A549 (cell line): Measurements from ENCODE around the gene TSPAN33.

ENCODE experiments used
- BHLHE40 ChIP-seq: IDR thresholded peaks from 2 replicates; pipeline ENCODE4 v1.6.1; 2012; ENCODE audit warnings: low read depth, low read length, inconsistent platforms
- CBX2 ChIP-seq: fragments of 200-600 bp; sonication (generic); IDR thresholded peaks from 2 replicates; pipeline ENCODE4 v1.6.1; 2016; ENCODE audit warnings: low read depth, mild to moderate bottlenecking, borderline replicate concordance
- CTCF ChIP-seq: fragments of >200 bp; sonication (Bioruptor Twin); formaldehyde crosslinking; IDR thresholded peaks from 3 replicates; pipeline ENCODE4 v1.5.1; 2016
- EP300 ChIP-seq, 2 experiments: fragments of >200 bp; sonication (Bioruptor Twin); formaldehyde crosslinking; IDR thresholded peaks; 2 replicates in 1 of 2; 3 replicates in 1 of 2; pipeline ENCODE4 v1.6.1; 2016 to 2017
- MYC ChIP-seq: IDR thresholded peaks from 2 replicates; pipeline ENCODE4 v1.6.1; 2012; ENCODE audit warnings: mild to moderate bottlenecking, inconsistent platforms, low read length, improper control_type of control experiment, borderline replicate concordance
- PBX3 ChIP-seq: IDR thresholded peaks from 2 replicates; pipeline ENCODE4 v1.6.1; 2012
- PHF8 ChIP-seq: fragments of 200-600 bp; sonication (generic); IDR thresholded peaks from 2 replicates; pipeline ENCODE4 v1.6.1; 2016; ENCODE audit warnings: low read depth, mild to moderate bottlenecking, antibody characterized with exemption, moderate library complexity, borderline replicate concordance
- POLR2A ChIP-seq: IDR thresholded peaks from 2 replicates; pipeline ENCODE4 v1.6.1; 2012; ENCODE audit warnings: mild to moderate bottlenecking, low read length
- POLR2AphosphoS2 ChIP-seq: conservative IDR thresholded peaks from 2 replicates; pipeline ENCODE4 v1.6.1; 2012; ENCODE audit warnings: low read length, improper control_type of control experiment, inconsistent platforms
- RNF2 ChIP-seq: fragments of 200-600 bp; sonication (generic); IDR thresholded peaks from 2 replicates; pipeline ENCODE4 v1.6.1; 2016; ENCODE audit warnings: low read depth, mild to moderate bottlenecking, antibody characterized with exemption, moderate library complexity, borderline replicate concordance
- TF ChIP-seq, protein P1 (sequence below): fragments of 200-600 bp; sonication (generic); IDR thresholded peaks from 2 replicates; pipeline ENCODE4 v1.6.1; 2016; ENCODE audit warnings: antibody characterized with exemption, mild to moderate bottlenecking, moderate library complexity

DNA sequence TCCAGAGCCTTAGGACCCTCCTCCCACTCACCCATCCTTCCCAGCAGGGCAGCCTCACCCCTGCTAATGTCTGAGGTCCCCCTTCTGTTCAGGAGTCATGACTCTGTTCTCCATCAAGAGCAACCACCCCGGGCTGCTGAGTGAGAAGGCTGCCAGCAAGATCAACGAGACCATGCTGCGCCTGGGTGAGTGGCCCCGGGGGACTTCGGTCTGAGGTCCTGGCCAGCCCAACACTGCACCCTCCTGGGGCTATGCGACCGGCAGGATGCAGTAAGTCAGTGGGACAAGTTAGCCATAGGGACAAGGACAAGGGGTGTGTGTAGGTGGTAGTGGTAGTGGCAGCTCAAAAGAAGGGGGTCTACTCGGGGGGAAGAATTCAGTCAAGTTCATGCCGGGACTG lies 64.2 kb downstream of the TSPAN33 start:
- TF ChIP-seq POLR2AphosphoS2, result no peak
- TF ChIP-seq MYC, result no peak
- TF ChIP-seq CBX2, result no peak
- no peak for TF ChIP-seq CTCF
- TF ChIP-seq PBX3, result no peak
- TF ChIP-seq POLR2A, result no peak
- TF ChIP-seq, protein P1, sequence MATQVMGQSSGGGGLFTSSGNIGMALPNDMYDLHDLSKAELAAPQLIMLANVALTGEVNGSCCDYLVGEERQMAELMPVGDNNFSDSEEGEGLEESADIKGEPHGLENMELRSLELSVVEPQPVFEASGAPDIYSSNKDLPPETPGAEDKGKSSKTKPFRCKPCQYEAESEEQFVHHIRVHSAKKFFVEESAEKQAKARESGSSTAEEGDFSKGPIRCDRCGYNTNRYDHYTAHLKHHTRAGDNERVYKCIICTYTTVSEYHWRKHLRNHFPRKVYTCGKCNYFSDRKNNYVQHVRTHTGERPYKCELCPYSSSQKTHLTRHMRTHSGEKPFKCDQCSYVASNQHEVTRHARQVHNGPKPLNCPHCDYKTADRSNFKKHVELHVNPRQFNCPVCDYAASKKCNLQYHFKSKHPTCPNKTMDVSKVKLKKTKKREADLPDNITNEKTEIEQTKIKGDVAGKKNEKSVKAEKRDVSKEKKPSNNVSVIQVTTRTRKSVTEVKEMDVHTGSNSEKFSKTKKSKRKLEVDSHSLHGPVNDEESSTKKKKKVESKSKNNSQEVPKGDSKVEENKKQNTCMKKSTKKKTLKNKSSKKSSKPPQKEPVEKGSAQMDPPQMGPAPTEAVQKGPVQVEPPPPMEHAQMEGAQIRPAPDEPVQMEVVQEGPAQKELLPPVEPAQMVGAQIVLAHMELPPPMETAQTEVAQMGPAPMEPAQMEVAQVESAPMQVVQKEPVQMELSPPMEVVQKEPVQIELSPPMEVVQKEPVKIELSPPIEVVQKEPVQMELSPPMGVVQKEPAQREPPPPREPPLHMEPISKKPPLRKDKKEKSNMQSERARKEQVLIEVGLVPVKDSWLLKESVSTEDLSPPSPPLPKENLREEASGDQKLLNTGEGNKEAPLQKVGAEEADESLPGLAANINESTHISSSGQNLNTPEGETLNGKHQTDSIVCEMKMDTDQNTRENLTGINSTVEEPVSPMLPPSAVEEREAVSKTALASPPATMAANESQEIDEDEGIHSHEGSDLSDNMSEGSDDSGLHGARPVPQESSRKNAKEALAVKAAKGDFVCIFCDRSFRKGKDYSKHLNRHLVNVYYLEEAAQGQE, result no peak
- no peak for TF ChIP-seq PHF8
- no peak for TF ChIP-seq EP300 (IDR thresholded peaks at IDR 0.05)
- no peak for TF ChIP-seq RNF2
- TF ChIP-seq BHLHE40, result no peak
